ENCODE measurements around the gene CAPN1.
"Not testable (repeated sequence)": the region's sequence is repeated elsewhere in the genome, so short reads cannot be mapped to it uniquely, and the experiment has no call there.

CAPN1 gene

GRCh38 chr11:65241692-65242091 lies 60.0 kb downstream of the CAPN1 start:
- no peak overlapping the region for H3K27ac ChIP-seq
- TF ChIP-seq, protein P1, sequence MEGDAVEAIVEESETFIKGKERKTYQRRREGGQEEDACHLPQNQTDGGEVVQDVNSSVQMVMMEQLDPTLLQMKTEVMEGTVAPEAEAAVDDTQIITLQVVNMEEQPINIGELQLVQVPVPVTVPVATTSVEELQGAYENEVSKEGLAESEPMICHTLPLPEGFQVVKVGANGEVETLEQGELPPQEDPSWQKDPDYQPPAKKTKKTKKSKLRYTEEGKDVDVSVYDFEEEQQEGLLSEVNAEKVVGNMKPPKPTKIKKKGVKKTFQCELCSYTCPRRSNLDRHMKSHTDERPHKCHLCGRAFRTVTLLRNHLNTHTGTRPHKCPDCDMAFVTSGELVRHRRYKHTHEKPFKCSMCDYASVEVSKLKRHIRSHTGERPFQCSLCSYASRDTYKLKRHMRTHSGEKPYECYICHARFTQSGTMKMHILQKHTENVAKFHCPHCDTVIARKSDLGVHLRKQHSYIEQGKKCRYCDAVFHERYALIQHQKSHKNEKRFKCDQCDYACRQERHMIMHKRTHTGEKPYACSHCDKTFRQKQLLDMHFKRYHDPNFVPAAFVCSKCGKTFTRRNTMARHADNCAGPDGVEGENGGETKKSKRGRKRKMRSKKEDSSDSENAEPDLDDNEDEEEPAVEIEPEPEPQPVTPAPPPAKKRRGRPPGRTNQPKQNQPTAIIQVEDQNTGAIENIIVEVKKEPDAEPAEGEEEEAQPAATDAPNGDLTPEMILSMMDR (conservative IDR thresholded peaks at IDR 0.05): no peak
- TF ChIP-seq ZFX (IDR thresholded peaks at IDR 0.05): no peak

GRCh38 chr11:65242389-65242788 lies 60.7 kb downstream of the CAPN1 start:
- TF ChIP-seq ZFX (IDR thresholded peaks at IDR 0.05): no peak
- TF ChIP-seq, protein P1 (conservative IDR thresholded peaks at IDR 0.05): no peak

GRCh38 chr11:65243797-65244196 lies 62.1 kb downstream of the CAPN1 start:
- TF ChIP-seq, protein P1 (conservative IDR thresholded peaks at IDR 0.05): no peak
- TF ChIP-seq ZFX (IDR thresholded peaks at IDR 0.05): no peak
- no peak overlapping the region for H3K27ac ChIP-seq

More at GRCh38 chr11:65242389-65242788, 60.7 kb downstream of the CAPN1 start:
- H3K27ac ChIP-seq: no peak overlapping the region

DNA sequence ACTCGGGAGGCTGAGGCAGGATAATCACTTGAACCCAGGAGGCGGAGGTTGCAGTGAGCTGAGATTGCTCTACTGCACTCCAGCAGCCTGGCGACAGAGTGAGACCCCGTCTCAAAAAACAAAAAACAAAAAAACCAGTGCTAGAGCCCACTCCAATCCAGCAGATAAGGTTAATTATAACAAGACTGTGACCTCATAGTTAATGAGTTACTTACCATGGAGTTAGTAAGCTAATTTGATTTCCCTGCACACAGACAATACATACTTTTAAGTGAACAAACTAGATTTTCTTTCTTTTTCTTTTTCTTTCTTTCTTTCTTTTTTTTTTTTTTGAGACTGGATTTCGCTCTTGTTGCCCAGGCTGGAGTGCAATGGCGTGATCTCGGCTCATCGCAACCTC lies 63.3 kb downstream of the CAPN1 start:
- H3K27ac ChIP-seq: not testable (repeated sequence)

GRCh38 chr11:65246506-65246905 lies 64.8 kb downstream of the CAPN1 start:
- no peak for TF ChIP-seq ZFX (IDR thresholded peaks at IDR 0.05)
- TF ChIP-seq, protein P1 (conservative IDR thresholded peaks at IDR 0.05): no peak
- H3K27ac ChIP-seq: no peak overlapping the region

DNA sequence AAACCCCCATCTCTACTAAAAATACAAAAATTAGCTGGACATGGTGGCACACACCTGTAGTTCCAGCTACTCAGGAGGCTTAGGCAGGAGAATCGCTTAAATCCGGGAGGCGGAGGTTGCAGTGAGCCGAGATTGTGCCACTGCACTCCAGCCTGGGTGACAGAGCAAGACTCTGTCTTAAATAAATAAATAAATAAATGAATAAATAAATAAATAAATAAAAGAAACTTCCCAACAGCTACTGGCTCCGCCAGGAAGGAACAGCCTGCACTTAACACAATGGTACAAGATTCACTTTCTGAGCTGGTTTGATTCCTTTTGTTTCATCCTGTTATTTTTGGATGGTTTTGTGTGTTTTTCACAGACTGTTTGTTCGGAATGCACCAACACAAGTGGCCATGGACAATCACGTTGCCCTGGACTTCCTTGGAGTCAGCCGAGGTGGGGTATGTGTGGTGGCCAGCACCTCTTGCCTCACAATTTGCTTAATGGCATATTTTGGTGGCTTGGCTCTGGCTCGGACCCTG lies 66.5 kb downstream of the CAPN1 start:
- not testable (repeated sequence) for H3K27ac ChIP-seq

DNA sequence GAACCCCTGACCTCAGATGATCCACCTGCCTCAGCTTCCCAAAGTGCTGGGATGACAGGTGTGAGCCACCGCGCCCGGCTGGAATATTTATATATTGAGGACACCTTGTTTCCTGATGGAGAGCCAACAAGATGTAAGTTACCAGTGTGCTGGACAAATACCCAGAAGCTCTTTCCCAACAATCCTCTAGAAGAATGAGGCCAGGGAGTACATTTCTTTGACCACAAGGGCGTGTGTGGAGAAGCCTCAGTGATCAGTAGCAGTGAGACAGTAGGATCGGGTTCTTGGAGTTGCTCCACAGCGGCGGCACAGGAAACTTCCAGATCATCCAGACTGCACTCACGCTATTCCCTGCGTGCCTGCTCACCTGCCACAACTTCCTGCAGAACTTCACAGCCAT lies 69.7 kb downstream of the CAPN1 start:
- H3K27ac ChIP-seq: no peak overlapping the region
- no peak for TF ChIP-seq ZFX (IDR thresholded peaks at IDR 0.05)
- TF ChIP-seq, protein P1 (conservative IDR thresholded peaks at IDR 0.05): no peak

- TF ChIP-seq ZFX (IDR thresholded peaks at IDR 0.05): no peak
- TF ChIP-seq, protein P1 (conservative IDR thresholded peaks at IDR 0.05): no peak
- no peak overlapping the region for H3K27ac ChIP-seq
Measured at GRCh38 chr11:65254724-65255123, 73.0 kb downstream of the CAPN1 start.
